Measurements from ENCODE around the gene DRAP1.

GRCh38 chr11:65885231-65885630, 34.0 kb upstream of the DRAP1 start:
- TF ChIP-seq CTCF (IDR thresholded peaks at IDR 0.05), result no peak
- no peak for TF ChIP-seq POLR2AphosphoS5 (IDR thresholded peaks at IDR 0.05; ENCODE audit: low read depth, low read length)
- TF ChIP-seq TCF7L2 (IDR thresholded peaks at IDR 0.05; ENCODE audit: low read depth, low read length), result no peak
- no peak for TF ChIP-seq SIN3A (IDR thresholded peaks at IDR 0.05; ENCODE audit: borderline replicate concordance, insufficient read depth, low read depth, low read length)
- TF ChIP-seq REST (IDR thresholded peaks at IDR 0.05; ENCODE audit: insufficient read depth in 1 of 2, low read depth in 2 of 2, low read length in 1 of 2), result no peak

All from Panc1 (cell line).